G401 (cell line): ENCODE measurements around the gene AGPAT2. TPM values are rescaled to one million over a fixed set of nuclear protein-coding genes. Genes with fewer than 3 reads are reported as not detected.
"Not testable (repeated sequence)": the region's sequence is repeated elsewhere in the genome, so short reads cannot be mapped to it uniquely, and the experiment has no call there.

Experiments
- DNase-seq: peaks from one replicate; pipeline ENCODE4 v3.0.0-alpha.2; 2015; ENCODE audit warnings: low spot score
- in situ Hi-C: cut with HindIII; loops from 2 replicates; pipeline ENCODE4 v1.10.0; 2016; ENCODE audit warnings: low sequenced_read_pairs, mixed read lengths
- total RNA-seq: library from RNA; depleted of rRNA; stranded (reverse); fragments of >200 nt; shearing (Covaris generic); gene quantifications from 2 replicates; pipeline ENCODE4 v1.2.3, GENCODE V29; 2014

Gene AGPAT2
- total RNA-seq, 1 experiment from 2014 or later: 128 TPM

DNA sequence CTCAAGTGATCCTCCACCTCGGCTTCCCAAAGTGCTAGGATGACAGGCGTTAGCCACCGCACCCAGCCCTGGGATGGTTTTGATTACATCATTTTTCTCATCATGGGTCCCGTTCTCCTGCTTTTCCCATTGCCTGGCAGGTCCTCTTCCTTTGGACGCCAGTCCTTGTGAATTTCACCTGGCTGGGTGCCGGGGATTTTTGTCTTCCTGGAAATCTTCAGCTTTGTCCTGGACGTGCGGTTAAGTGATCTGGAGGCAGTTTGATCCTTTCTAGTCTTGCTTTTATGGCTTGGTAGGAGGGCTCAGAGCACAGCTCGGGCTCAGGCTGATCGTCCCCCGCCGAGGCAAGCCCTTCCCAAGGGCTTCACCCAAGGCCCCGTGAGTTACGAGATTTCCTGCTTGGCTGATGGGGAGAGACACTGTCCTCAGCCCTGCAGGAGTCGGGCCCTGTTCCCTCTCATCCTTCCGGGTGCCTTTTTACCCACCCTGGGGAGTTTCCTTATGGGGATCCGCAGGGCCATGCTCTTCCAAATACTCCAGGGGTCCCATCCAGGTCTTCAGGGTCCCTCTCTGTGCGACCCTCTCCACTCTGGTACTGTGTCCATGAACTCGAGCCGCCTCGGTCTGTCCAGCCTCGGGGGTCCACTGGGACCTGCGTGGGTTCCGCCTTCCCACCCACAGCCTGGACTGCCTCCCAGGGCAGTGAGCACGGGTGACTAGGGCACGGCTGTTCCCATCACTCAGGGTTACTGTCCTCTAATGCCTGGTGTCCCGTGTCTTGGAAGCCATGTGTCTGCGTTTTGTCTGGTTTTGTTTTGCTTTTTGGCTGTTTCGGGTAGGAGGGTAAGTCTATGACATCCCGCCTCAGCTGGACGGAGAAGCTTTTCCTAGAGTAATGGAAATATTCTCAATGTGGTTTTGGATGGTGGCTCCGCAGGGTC lies 46.8 kb downstream of the AGPAT2 start:
- DNase-seq: no peak
- in situ Hi-C loops: no loop called here

DNA sequence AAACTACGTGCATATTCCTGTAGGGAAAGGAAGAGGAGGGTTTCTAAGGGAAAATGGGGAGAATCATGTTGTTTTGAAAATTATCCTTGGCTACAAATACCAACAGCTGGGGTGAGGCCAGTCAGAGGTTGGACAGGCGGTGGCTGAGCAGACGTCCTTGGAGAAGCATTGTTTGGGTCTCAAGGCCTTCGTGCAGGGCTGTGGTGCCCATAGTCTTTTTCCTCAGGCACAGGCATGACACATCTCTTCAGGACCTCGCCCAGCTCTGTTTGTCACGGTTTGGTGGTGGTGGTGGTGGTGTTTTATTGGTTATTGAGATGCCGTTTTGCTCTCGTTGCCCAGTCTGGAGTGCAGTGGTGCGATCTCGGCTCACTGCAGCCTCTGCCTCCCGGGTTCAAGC lies 52.4 kb downstream of the AGPAT2 start:
- DNase-seq: no peak
- in situ Hi-C loops: no loop called here

DNA sequence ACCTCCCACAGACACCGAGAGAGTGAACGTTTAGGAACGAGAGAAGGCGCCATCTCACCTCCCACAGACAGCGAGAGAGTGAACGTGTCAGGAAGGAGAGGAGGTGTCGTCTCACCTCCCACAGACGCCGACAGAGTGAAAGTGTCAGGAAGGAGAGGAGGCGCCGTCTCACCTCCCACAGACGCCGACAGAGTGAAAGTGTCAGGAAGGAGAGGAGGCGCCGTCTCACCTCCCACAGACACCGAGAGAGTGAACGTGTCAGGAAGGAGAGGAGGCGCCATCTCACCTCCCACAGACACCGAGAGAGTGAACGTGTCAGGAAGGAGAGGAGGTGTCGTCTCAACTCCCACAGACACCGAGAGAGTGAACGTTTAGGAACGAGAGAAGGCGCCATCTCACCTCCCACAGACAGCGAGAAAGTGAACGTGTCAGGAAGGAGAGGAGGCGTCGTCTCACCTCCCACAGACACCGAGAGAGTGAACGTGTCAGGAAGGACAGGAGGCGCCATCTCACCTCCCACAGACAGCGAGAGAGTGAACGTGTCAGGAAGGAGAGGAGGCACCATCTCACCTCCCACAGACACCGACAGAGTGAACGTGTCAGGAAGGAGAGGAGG lies 54.7 kb downstream of the AGPAT2 start:
- in situ Hi-C loops, DNase-seq: not testable (repeated sequence)

DNA sequence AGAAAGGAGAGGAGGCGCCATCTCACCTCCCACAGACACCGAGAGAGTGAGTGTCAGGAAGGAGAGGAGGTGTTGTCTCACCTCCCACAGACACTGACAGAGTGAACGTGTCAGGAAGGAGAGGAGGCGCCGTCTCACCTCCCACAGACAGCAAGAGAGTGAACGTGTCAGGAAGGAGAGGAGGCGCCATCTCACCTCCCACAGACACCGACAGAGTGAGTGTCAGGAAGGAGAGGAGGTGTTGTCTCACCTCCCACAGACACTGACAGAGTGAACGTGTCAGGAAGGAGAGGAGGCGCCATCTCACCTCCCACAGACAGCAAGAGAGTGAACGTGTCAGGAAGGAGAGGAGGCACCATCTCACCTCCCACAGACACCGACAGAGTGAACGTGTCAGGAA lies 55.2 kb downstream of the AGPAT2 start:
- DNase-seq, in situ Hi-C loops: not testable (repeated sequence)

DNA sequence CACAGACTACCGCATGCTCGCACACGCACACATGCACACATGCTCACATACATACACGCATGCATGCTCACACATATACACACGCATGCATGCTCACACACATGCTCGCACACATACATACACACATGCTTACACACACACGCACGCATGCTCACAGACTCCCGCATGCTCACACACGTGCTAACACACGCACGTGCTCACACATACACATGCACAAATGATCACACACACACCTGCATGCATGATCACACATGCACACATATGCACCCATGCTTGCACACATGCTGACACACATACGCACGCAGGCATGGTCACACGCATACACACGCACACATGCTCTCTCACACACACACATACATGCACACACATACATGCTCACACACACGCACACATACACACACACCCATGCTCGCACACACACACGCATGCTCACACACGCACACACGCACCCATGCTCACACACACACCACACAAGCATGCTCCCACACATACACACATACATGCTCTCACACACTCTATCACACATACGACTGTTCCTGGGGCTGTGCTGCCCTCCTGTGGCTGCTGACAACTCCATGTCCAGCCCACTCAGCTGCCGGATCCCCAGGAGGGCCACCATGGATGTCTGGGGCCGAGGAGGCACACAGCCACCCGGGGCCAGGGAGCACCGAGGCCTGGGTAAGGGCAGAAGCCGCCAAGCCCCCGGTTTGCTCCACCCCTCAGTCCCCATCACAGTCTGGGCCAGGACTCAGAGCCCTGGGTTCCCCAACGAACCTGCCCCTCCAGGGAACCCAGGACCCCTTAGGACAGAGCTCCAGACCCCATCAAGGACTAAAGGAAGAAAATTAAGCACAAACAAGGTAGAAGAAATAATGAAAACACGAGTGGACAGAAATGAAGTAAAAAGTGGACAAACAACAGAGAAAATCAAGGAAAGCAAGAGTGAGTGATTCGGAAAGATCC lies 55.9 kb downstream of the AGPAT2 start:
- peak; percentile 70 for DNase-seq
- in situ Hi-C loops: no loop called here

DNA sequence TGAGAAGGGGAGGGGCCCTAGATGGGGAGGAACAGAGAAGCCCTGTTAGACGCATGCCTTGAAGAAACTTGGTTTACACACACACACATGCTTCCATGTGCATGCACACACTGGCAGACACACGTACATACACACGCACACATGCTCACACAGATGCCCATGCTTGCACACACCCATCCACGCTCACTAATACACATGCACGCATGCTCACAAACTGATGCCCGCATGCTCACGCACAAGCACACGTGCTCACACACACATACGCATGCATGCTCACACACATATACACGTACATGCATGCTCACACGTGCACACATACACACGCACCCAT lies 56.6 kb downstream of the AGPAT2 start:
- in situ Hi-C loops: no loop called here
- DNase-seq: no peak

DNA sequence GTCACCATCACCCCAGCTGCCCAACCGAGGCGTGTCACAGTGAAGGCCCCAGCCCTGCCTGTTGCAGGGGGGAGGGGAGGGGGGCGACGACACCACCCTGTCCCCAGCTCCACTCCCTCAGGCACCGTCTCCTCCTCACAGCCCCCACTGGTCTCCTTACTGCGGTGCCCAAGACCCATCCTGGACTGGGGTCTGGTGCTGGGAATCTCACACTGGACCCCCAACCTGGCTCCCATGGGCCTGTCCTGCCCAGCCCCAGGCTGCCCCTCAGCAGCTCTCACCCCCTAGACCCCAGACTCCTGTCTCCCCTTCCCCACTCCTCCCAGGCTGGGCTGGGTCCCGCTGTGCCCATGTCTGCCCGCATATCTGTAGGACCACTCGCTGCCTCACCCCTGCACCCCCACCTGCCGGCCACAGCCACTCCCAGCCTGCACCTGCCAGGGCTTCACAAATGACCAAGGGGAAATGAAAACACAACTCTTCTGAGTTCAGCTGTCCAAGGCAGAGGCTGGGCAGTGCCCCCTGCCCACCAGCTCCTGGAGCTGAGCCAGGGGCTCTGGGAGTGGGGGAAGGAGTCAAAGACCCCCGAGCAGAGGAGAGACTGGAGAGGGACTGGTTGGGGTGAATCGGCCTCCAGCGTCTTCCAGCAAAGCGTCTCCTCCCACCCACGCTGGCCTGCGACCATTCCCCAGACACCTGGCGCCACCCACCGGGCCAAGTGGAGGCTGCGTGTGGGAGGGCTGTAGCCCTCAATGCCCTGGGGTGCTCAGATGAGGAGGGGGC lies 57.2 kb downstream of the AGPAT2 start:
- in situ Hi-C loops: no loop called here
- DNase-seq: peak; percentile 17

DNA sequence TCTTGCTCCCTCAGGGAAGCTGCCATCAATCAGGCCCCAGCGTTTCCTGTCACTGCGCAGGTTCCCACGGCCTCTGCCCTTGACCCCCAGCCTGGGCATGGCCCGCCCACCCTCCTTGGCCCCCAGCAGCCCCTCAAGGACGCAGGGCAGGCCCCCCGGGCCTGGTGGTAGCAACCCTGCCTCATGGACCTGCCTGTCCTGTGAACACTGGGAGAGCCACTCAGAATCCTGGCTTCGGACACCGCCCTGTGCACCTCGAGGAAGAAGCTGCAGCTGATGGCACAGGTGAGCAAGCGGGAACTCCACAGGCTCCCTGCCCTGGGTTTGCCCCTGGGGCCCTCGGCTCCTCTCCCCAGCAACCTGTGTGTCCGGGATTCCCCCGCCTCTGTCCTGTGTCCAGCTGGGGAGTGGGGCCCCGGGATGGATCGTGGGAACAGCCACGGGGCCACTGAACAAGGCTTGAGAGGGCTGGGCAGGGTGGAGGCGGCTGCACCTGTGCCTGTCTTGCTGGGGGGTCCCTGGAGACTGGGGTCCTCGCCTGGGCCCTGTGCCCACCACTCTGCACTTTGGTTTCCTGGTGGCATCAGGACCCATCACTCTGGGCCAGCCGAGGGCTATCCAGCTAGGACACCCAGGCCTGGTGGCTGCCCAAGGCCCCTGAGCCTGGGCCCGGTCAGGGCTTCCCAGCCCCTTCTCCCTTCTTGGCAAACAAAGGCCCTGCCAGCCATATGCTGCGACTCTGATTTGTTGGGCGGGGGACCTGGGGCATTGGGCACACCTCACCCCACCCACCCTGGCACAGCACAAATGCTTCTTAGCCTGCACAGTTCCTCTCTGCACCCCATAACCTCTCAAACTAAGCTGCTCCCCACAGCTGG lies 58.0 kb downstream of the AGPAT2 start:
- DNase-seq: no peak
- in situ Hi-C loops: no loop called here

DNA sequence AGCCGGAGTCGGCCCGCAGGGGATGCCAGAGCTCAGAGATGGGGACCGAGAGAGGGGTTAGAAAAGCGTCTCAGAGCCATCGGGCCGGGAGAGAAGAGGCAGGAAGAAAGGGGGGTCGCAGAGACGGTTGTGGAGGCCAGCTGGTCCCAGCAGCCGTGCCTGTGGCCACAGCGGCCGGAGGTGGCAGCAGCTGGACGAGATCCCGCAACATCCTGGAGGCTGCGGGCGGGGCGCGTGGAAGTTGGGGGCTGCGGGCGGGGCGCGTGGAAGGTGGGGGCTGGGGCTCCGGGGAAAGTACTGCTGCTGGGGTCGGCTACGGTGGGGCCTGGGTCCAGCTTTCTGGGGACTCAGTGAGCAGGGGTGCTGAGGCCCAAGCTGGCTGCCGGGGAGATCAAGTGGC lies 59.0 kb downstream of the AGPAT2 start:
- in situ Hi-C loops: no loop called here
- no peak for DNase-seq

DNA sequence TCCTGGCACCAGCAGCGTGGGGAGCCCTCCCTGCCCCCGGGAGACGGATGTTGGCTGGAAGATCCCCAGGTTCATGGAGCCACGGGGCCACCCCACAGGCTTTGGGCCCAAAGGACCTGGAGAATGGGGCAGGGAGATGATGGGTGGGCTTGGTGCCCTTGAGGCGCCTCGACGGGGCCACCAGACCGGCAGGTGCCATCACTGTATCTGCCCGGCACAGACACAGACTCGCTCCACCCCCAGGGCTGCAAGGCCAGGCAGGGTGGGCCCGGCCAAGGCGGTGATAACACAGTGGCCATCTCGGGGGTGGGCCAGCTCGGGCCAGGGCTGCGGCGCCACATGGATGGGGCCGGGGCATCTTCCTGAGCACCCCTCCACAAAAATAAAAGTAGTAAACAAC lies 59.6 kb downstream of the AGPAT2 start:
- no peak for DNase-seq

DNA sequence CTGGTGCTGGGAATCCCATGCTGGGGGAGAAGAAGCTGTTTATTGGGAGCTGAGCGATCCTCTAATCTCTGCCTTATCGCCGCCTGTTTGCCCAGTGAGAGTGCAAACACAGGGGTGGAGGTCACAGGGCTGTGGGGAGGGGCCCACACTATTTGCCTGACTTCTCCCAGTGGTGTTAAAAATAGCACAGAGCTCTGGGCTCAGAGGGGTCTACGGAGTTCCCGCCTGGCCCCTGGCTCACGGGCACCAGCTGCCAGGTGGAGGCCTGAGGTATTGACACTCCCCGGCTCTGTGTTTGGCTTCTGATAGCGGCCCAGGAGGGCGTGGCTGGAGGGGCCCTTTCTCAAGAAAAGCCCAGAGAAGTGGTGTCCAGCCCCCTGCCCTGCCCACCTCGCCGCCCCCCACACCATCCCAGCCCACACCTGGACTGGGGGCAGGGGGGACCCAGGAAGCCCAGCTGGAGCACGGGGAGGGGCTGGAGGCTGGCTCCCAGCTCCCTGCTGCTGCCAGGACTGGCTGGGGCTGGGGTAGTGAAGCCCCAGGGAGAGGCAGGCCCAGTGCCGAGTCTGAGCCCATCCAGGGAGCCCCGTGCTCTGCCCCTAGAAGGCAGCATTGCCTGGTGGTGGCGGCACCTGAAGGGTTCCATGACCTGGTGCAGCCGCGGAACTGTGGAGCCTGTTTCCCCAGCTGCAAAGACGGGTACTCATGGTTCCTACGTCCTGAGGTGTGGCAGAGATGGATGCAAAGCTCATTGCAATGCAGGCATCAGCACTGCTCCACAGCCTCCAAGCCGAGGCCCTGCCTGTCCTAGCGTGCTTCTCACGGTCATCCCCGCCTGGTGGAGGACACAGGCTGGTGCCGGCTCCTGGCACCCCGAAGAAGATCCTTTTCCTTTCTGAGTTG lies 60.3 kb downstream of the AGPAT2 start:
- in situ Hi-C loops: no loop called here
- no peak for DNase-seq

More for the DNA sequence above, 59.6 kb downstream of the AGPAT2 start:
- in situ Hi-C loops: no loop called here

DNA sequence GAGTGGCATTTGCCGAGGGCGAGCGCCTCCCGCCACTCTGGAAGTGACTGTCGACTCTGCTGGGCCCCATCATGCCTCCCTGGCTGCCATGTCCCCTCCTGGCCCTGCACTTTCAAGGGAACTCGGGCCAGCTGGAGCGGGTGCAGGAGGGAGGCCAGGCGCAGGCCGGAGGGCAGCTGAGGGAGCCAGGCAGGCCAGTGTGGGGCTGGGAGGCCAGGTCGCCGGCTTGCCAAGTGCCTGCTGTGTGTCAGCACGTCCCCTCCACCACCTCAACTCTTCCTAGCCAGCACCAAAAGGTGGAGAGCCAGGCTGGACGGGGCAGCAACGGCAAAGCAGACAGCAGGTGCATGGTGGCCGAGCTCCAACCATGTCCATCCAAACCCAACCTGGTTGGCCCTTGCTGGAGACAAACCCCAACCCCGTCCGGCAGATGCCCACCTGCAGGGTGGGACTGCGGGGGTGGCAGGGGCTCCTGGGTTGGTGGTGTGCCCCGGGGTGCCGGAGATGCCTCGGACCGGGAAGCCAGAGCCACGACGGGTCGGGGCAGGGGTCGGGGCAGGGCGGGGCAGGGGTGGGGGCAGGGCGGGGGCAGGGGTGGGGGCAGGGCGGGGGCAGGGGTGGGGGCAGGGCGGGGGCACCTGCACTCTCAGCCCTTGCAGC lies 61.1 kb downstream of the AGPAT2 start:
- DNase-seq: peak; percentile 38
- in situ Hi-C loops: no loop called here

DNA sequence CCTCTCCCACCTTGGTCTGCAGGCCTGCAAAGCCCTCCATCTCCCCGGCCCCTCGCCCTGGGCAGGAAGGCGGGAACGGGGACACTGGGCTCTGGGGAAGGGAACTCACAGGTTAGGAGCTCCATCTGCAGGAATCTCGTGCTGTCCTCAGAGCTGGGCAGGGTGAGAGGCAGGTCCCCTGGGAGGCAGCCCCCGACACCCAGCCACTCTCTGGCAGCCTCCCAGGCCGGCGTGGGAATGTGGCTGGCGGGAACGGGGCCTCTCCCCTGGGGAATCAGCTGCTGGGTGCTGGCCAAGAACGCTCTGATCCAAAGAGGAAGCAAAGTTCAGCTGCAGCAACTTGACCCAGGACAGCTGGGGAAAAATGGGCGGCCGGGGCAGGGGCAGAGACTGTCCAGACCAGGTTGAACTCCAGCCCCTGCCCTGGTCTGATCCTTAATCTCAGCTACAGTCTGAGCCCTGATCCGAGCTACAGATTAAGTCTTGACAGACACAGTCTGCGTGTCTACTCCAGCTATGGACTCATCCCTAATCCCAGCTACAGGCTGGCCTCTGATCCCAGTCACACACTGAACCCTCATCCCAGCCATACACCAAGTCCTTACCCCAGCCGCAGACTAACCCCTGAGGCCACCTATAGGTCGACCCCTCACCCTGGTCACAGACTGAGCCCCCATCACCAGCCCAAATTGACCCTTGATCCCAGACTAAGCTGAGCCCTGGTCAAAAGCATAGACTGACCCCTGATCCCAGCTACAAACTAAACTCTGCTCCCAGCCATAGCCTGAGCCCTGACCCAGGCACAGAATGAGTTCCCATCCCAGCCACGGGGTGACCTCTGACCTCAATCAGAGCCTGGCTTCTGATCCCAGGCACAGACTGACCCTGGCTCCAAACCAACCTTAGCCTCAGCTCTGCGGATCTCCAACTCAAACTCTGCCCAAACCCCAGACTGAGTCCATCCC lies 61.9 kb downstream of the AGPAT2 start:
- in situ Hi-C loops: no loop called here
- peak; percentile 22 for DNase-seq

DNA sequence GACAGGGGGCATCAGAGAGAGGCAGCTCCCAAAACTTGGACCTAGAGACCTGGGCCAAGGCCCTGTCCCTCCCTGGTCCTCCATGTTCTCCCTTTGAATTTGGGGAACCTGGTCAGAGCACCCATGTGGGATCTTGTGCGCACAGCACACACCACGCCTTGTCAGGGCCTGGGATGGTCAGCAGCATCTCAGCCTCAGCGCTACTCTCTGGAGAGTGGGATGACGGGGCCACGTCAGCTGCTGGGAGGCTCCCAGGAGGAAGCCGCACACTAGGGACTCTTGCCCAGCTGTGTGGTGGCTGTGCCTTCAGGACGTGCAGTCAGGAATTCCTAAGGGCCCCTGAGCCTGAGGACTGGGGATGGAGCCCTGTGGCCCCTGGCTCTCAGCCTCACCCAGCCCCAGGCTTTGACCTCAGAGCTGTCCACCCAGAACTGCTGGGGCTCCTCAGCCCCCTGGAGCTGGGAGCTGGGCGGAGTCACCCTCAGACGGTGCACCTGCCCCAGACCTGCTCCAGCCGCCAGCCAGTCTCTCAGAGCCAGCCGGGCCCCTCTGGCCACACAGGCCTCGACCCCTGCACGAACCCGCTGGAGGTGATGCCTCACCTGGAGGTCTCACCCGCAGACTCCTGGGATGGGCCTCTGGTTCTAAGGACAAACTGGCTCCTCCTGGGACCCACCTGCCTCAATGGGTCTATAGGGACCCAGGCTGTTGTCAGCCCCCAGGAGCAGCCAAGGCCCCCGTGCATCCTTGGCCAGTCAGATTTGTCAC lies 62.9 kb downstream of the AGPAT2 start:
- in situ Hi-C loops: no loop called here
- DNase-seq: no peak

DNA sequence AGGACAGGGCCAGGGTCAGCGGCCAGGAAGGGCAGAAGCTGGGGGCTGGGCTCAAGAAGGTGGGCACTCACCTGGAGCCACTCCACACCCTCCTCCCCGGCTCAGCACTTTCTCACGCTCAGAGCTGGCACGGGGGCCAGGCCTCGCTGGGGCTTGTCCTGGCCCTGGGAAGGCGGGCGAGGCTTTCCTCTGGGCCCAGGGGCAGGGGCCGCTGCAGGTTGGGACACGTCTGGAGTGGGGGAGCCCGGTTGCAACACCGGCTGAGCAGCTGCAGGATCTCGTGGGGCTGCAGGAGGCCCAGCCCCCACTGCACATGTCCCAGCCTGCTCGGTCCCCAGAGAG lies 63.4 kb downstream of the AGPAT2 start:
- in situ Hi-C loops: no loop called here
- no peak for DNase-seq
